GM19452 (cell line): ENCODE measurements around the gene IP6K1.
"Not testable (repeated sequence)": the region's sequence is repeated elsewhere in the genome, so short reads cannot be mapped to it uniquely, and the experiment has no call there.

Experiments
- ATAC-seq: cut with Tn5 transposase; IDR thresholded peaks from one replicate; pipeline ENCODE4 v1.9.1; 2021; ENCODE audit not compliant: unreplicated experiment

Gene IP6K1

GRCh38 chr3:49690856-49691255 lies 95.5 kb downstream of the IP6K1 start:
- ATAC-seq: not testable (repeated sequence)

- not testable (repeated sequence) for ATAC-seq
Measured at GRCh38 chr3:49689908-49690624, 96.3 kb downstream of the IP6K1 start.

- peak; percentile 61 for ATAC-seq
Measured at GRCh38 chr3:49689046-49689907, 97.1 kb downstream of the IP6K1 start, which contains the start of the genes MST1 and RNF123. MST1 (minus strand) TSS chr3:49689474; CDS start chr3:49688691, 783 bp downstream. RNF123 (plus strand) TSS chr3:49689557; CDS start chr3:49691166, 1,609 bp downstream.

GRCh38 chr3:49688338-49689045 lies 97.8 kb downstream of the IP6K1 start:
- not testable (repeated sequence) for ATAC-seq

- ATAC-seq: not testable (repeated sequence)
Measured at GRCh38 chr3:49687424-49687795, 98.9 kb downstream of the IP6K1 start.

GRCh38 chr3:49686769-49687423 lies 99.4 kb downstream of the IP6K1 start:
- ATAC-seq: not testable (repeated sequence)

GRCh38 chr3:49686346-49686745 lies 100.0 kb downstream of the IP6K1 start:
- not testable (repeated sequence) for ATAC-seq

- ATAC-seq: not testable (repeated sequence)
Measured at GRCh38 chr3:49685846-49686245, 100.5 kb downstream of the IP6K1 start.

- not testable (repeated sequence) for ATAC-seq
Measured at GRCh38 chr3:49685103-49685502, 101.2 kb downstream of the IP6K1 start.

- not testable (repeated sequence) for ATAC-seq
Measured at GRCh38 chr3:49684453-49684852, 101.9 kb downstream of the IP6K1 start.

- no peak for ATAC-seq
Measured at GRCh38 chr3:49683162-49683561, 103.2 kb downstream of the IP6K1 start.

- ATAC-seq: no peak
Measured at GRCh38 chr3:49681543-49681942, 104.8 kb downstream of the IP6K1 start.

- ATAC-seq: no peak
Measured at GRCh38 chr3:49681232-49681522, 105.2 kb downstream of the IP6K1 start.

- no peak for ATAC-seq
Measured at GRCh38 chr3:49680493-49681231, 105.7 kb downstream of the IP6K1 start.

GRCh38 chr3:49675912-49676311 lies 110.4 kb downstream of the IP6K1 start:
- no peak for ATAC-seq

GRCh38 chr3:49674497-49674983 lies 111.8 kb downstream of the IP6K1 start:
- ATAC-seq: peak; percentile 28
